Measurements from ENCODE around the gene REEP3. TPM values are rescaled to one million over a fixed set of nuclear protein-coding genes. Genes with fewer than 3 reads are reported as not detected.

The REEP3 gene
- total RNA-seq, 4 donors from 2014 or later: 27.5 to 32.5 (median 30.4) TPM

DNA sequence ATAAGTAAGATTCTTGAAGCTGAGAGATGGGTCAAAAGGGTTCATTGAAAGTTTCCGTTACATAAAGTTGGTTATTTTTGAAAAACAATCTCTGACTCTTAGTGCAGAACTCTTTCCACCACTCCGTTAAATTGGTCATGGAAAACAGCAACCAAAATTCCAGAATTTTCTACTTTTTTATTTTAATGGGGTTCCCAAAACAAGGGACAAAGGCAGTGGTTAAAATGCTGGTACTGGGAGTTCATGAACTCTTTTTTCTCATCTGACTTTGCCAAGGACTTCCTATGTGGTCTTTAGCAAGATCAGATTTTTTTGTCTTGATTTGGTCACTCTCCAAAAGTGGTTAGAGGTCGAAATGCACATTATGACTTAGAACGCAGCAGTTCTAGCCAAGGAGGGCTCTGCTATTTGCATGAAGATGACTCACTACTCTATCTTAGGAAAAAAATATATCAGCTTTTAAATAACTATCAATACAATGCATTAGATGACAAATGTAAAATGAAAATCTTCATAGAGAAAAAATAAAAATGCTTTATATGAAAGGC is 145.7 kb downstream of the REEP3 start:
- Histone ChIP-seq H3K4me1 (peaks cover 0 to 12% (median 6%) of the 10 kb centered on the region in 3 donors), H3K4me3 (no peak overlapping the region), H3K9me3 (no peaks in the 10 kb centered on the region), H3K27me3 (no peaks in the 10 kb centered on the region), H3K36me3 (no peaks in the 10 kb centered on the region), H3K27ac (no peak overlapping the region)
- TF ChIP-seq, protein P1, sequence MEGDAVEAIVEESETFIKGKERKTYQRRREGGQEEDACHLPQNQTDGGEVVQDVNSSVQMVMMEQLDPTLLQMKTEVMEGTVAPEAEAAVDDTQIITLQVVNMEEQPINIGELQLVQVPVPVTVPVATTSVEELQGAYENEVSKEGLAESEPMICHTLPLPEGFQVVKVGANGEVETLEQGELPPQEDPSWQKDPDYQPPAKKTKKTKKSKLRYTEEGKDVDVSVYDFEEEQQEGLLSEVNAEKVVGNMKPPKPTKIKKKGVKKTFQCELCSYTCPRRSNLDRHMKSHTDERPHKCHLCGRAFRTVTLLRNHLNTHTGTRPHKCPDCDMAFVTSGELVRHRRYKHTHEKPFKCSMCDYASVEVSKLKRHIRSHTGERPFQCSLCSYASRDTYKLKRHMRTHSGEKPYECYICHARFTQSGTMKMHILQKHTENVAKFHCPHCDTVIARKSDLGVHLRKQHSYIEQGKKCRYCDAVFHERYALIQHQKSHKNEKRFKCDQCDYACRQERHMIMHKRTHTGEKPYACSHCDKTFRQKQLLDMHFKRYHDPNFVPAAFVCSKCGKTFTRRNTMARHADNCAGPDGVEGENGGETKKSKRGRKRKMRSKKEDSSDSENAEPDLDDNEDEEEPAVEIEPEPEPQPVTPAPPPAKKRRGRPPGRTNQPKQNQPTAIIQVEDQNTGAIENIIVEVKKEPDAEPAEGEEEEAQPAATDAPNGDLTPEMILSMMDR (IDR thresholded peaks at IDR 0.05): no peak
- TF ChIP-seq POLR2A (IDR thresholded peaks at IDR 0.05): no peak
- intact Hi-C loops (cut with DNase I): no loop called here
- 37 to 40% methylated on average over 4 of the region's 4 CpGs for WGBS, 2 donors
- no peak for DNase-seq

DNA sequence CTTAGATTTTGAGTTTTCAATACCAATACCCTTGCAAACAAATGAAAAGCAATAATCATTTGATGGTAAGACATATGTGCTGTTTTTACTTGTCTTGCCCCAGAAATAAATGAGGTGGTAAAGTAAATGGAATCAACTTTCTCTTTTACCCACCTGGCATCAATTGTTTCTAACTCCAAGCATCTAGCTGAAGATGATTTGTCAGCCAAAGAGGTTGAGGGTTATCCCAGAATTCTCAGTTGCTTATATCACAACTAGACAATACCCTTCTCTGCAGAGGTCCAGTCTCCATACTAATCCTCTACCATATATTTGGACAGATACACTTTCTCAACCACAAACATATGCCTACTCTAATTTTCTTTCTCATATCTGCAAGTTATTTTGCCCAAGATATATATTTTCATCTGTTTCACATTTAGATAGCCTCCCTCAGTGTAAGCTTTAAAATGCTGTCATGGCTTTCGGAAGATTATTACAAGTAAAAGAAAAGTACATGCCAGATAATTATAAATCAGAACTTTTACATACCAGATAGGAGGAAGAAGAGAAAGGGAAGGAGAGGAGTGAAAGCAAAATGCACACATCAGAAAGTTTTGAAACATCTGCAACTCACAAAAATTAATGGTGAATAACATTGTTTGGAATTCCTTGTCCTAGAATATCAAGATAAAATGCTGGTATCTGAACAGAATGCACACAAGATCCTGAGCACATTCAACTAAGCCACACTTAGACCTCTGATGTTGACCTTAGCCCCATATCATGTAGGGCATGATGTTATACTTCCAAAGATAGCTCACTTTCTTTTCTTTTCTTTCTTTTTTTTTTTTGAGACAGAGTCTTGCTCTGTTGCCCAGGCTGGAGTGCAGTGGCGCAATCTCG is 146.6 kb downstream of the REEP3 start:
- Histone ChIP-seq H3K4me3 (no peak overlapping the region), H3K36me3 (no peaks in the 10 kb centered on the region), H3K27ac (no peak overlapping the region), H3K9me3 (no peaks in the 10 kb centered on the region), H3K4me1 (peaks cover 0 to 19% (median 10%) of the 10 kb centered on the region in 3 donors), H3K27me3 (no peaks in the 10 kb centered on the region)
- 83 to 100% methylated on average over 3 of the region's 3 CpGs for WGBS, 2 donors
- DNase-seq: no peak
- intact Hi-C loops (cut with DNase I): no loop called here
- TF ChIP-seq POLR2A (IDR thresholded peaks at IDR 0.05): no peak
- TF ChIP-seq, protein P1 (IDR thresholded peaks at IDR 0.05): no peak

DNA sequence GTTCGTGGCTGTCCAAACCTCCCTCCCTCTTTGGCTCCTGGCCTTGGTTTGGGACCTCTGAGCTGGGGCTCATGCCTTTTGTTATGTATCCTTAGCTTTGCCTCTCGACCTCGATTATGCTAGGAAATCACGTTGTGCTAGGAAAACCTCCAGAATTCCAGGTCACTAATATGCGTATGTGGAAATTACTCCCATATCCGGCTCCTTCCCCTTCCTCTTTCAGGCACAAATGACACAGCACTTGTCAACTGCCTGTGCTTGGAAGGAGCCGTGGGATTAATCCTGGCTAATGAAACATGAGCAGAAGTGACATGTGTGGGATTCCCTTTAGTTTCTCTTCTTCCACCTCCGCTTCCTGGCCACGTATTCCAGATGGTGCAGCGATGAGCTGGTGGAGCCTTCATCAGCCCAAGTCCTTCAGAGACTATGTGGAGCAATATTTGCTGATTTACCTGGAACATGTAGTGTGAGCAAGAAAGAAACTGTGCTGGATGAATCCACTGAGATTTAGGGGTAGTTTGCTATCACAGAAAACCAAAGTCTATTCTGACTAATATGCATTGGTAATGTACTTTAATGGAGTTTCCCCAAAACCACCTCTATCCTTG is 149.2 kb downstream of the REEP3 start:
- WGBS, 2 donors: 66 to 75% methylated on average over 10 of the region's 10 CpGs
- no peak for DNase-seq
- no peak for TF ChIP-seq POLR2A (IDR thresholded peaks at IDR 0.05)
- TF ChIP-seq, protein P1 (IDR thresholded peaks at IDR 0.05): no peak
- Histone ChIP-seq H3K9me3 (no peaks in the 10 kb centered on the region), H3K4me3 (no peak overlapping the region), H3K27me3 (no peaks in the 10 kb centered on the region), H3K27ac (peak overlapping the region in 3 of 4 donors; percentile 14 to 56 (median 44)), H3K4me1 (peaks cover 0 to 30% (median 16%) of the 10 kb centered on the region in 3 donors), H3K36me3 (no peaks in the 10 kb centered on the region)
- intact Hi-C loops (cut with DNase I): no loop called here

DNA sequence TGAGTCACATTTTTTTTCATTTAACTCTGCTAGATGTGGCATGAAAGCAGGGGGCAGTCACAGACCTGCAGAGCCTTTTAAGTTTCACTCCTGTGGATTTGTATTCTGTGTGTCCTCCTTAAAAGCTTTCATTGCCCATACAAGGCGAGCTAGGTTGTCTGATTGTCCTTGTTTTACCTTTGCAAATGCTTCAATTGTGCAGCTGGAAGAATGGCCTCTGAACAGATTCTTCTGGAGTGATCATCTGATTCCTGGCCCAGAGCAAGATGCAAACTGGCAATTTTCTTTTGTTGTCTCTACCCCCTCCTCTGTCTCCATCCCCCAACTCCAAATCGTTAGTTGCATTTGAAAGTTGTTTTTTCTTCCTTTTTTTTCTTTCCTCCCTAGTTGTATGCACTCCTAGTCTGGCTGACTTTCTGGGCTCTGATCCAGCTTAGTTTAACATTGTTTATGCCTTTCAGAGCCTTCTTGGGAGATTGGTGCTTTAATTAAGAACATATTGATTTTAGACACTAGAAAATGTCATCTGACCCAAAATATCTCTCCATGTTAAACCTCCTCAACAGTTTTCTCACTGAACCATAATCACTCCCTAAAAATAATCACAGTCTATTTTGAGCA is 150.2 kb downstream of the REEP3 start:
- intact Hi-C loops (cut with DNase I): no loop called here
- 34 to 38% methylated on average over 2 of the region's 2 CpGs for WGBS, 2 donors
- Histone ChIP-seq H3K27ac (peak overlapping the region in 3 of 4 donors; percentile 33 to 56 (median 44)), H3K9me3 (no peaks in the 10 kb centered on the region), H3K27me3 (no peaks in the 10 kb centered on the region), H3K4me1 (peaks cover 0 to 30% (median 16%) of the 10 kb centered on the region in 3 donors), H3K36me3 (no peaks in the 10 kb centered on the region), H3K4me3 (no peak overlapping the region)
- no peak for DNase-seq
- TF ChIP-seq, protein P1 (IDR thresholded peaks at IDR 0.05): no peak
- TF ChIP-seq POLR2A (IDR thresholded peaks at IDR 0.05): no peak
